Caco-2 (cell line): Measurements from ENCODE around the gene RFPL1. TPM values are rescaled to one million over a fixed set of nuclear protein-coding genes. Genes with fewer than 3 reads are reported as not detected.

ENCODE experiments used
- BruUV-seq: library from RNA; stranded (reverse); fragments of 400-500 nt; replicated peaks from 2 replicates; lab custom pipeline; 2021; lab: Mats Ljungman, UMichigan
- CTCF ChIA-PET: fragments of 300-600 bp; sonication (Branson Sonifier 250); formaldehyde crosslinking; loops from one replicate; lab custom pipeline; 2022; ENCODE audit warnings: antibody characterized with exemption; lab: Charles Lee
- POLR2A ChIA-PET: fragments of 300-600 bp; sonication (Branson Sonifier 250); formaldehyde crosslinking; loops from one replicate; lab custom pipeline; 2022; ENCODE audit warnings: antibody characterized with exemption; lab: Charles Lee
- DNase-seq, 2 experiments: peaks; one replicate each; pipeline versions ENCODE4 v3.0.0 to v3.0.0-alpha.2; 2020 to 2022
- H3K27me3 ChIP-seq: replicated peaks from 2 replicates; pipeline ENCODE4 v1.6.0; 2011; ENCODE audit warnings: low read length; ENCODE audit not compliant: control insufficient read depth, insufficient read depth
- H3K36me3 ChIP-seq: 2 replicates; pipeline ENCODE4 v1.5.1; 2011; ENCODE audit warnings: low read length; ENCODE audit not compliant: control insufficient read depth, insufficient read depth
- H3K4me1 ChIP-seq: fragments of 250-450 bp; sonication (Bioruptor Pico); 2 replicates; pipeline ENCODE4 v1.5.1; 2020; ENCODE audit warnings: mild to moderate bottlenecking
- H3K4me3 ChIP-seq: 2 replicates; pipeline ENCODE4 v1.5.1; 2011; ENCODE audit warnings: low read depth, mild to moderate bottlenecking, control low read depth, low read length
- H3K9me3 ChIP-seq: fragments of 250-450 bp; sonication (Bioruptor Pico); 2 replicates; pipeline ENCODE4 v1.5.1; 2020; ENCODE audit warnings: mild to moderate bottlenecking, moderate library complexity
- H3K27ac Mint-ChIP-seq: one replicate; pipeline ENCODE4 v1.8.0; 2022; ENCODE audit warnings: mixed read lengths; ENCODE audit not compliant: unreplicated experiment
- H3K27me3 Mint-ChIP-seq: one replicate; pipeline ENCODE4 v1.8.0; 2022; ENCODE audit warnings: mixed read lengths; ENCODE audit not compliant: insufficient read depth, unreplicated experiment
- H3K36me3 Mint-ChIP-seq: one replicate; pipeline ENCODE4 v1.8.0; 2022; ENCODE audit warnings: mild to moderate bottlenecking, mixed read lengths; ENCODE audit not compliant: insufficient read depth, unreplicated experiment
- H3K4me1 Mint-ChIP-seq: one replicate; pipeline ENCODE4 v1.8.0; 2022; ENCODE audit warnings: low read depth, mixed read lengths; ENCODE audit not compliant: unreplicated experiment
- H3K4me3 Mint-ChIP-seq: one replicate; pipeline ENCODE4 v1.8.0; 2022; ENCODE audit warnings: mild to moderate bottlenecking, moderate library complexity, mixed read lengths; ENCODE audit not compliant: unreplicated experiment
- H3K9me3 Mint-ChIP-seq: one replicate; pipeline ENCODE4 v1.8.0; 2022; ENCODE audit warnings: mixed read lengths; ENCODE audit not compliant: unreplicated experiment
- CTCF ChIP-seq, 2 experiments: fragments of 200-600 bp in 1 of 2; IDR thresholded peaks; 1 replicate in 1 of 2; 2 replicates in 1 of 2; pipeline versions ENCODE4 v1.5.1 to v1.8.0; 2011 to 2022; ENCODE audit warnings: antibody characterized with exemption in 1 of 2, control low read depth in 1 of 2, inconsistent platforms in 1 of 2, low read depth in 1 of 2, low read length in 1 of 2, mild to moderate bottlenecking in 1 of 2, moderate library complexity in 1 of 2; ENCODE audit not compliant: insufficient read depth in 1 of 2, severe bottlenecking in 1 of 2, unreplicated experiment in 1 of 2
- intact Hi-C: fragments of 100-400 bp; cut with micrococcal nuclease; formaldehyde crosslinking; loops from one replicate; pipeline ENCODE4 v1.10.0; 2022; ENCODE audit not compliant: unreplicated experiment
- total RNA-seq: library from RNA; stranded (reverse); gene quantifications from 2 replicates; pipeline ENCODE4 v1.2.3, GENCODE V29; 2022

The RFPL1 gene
- total RNA-seq, 1 experiment from 2014 or later: not detected

- POLR2A ChIA-PET: no interaction called here
- Histone ChIP-seq H3K9me3 (no peaks in the 10 kb centered on the region), H3K4me3 (no peak overlapping the region), H3K4me1 (peaks cover 11% of the 10 kb centered on the region), H3K36me3 (no peaks in the 10 kb centered on the region), H3K27me3 (no peaks in the 10 kb centered on the region)
- H3K4me3 Mint-ChIP-seq: no peak overlapping the region
- H3K4me1 Mint-ChIP-seq: peaks cover 16% of the 10 kb centered on the region
- intact Hi-C loops: no loop called here
- H3K9me3 Mint-ChIP-seq: no peaks in the 10 kb centered on the region
- no TSS peak for BruUV-seq
- CTCF ChIA-PET: no interaction called here
- no peaks in the 10 kb centered on the region for H3K36me3 Mint-ChIP-seq
- no peak for DNase-seq
- H3K27me3 Mint-ChIP-seq: no peaks in the 10 kb centered on the region
- H3K27ac Mint-ChIP-seq: no peak overlapping the region
- TF ChIP-seq CTCF (IDR thresholded peaks at IDR 0.05; ENCODE audit: insufficient read depth in 1 of 2, low read depth in 1 of 2, low read length in 1 of 2, severe bottlenecking in 1 of 2, unreplicated experiment in 1 of 2): no peak
Measured at GRCh38 chr22:29445508-29445907, 7.1 kb downstream of the RFPL1 start.

- H3K4me3 Mint-ChIP-seq: no peak overlapping the region
- H3K36me3 ChIP-seq: no peaks in the 10 kb centered on the region
- no peaks in the 10 kb centered on the region for H3K27me3 ChIP-seq
- peaks cover 11% of the 10 kb centered on the region for H3K4me1 ChIP-seq
- no peak overlapping the region for H3K4me3 ChIP-seq
- TF ChIP-seq CTCF (IDR thresholded peaks at IDR 0.05; ENCODE audit: insufficient read depth in 1 of 2, low read depth in 1 of 2, low read length in 1 of 2, severe bottlenecking in 1 of 2, unreplicated experiment in 1 of 2): no peak
- H3K36me3 Mint-ChIP-seq: no peaks in the 10 kb centered on the region
- no peaks in the 10 kb centered on the region for H3K27me3 Mint-ChIP-seq
- ChIA-PET POLR2A (no interaction called here), CTCF (no interaction called here)
- H3K9me3 ChIP-seq: no peaks in the 10 kb centered on the region
- intact Hi-C loops: no loop called here
- no TSS peak for BruUV-seq
- no peaks in the 10 kb centered on the region for H3K9me3 Mint-ChIP-seq
- no peak overlapping the region for H3K27ac Mint-ChIP-seq
- H3K4me1 Mint-ChIP-seq: peaks cover 15% of the 10 kb centered on the region
- no peak for DNase-seq
Measured at GRCh38 chr22:29447906-29448305, 9.5 kb downstream of the RFPL1 start.

- Histone ChIP-seq H3K27me3 (no peaks in the 10 kb centered on the region), H3K9me3 (no peaks in the 10 kb centered on the region), H3K36me3 (no peaks in the 10 kb centered on the region), H3K4me3 (no peak overlapping the region), H3K4me1 (no peaks in the 10 kb centered on the region)
- Mint-ChIP-seq H3K36me3 (no peaks in the 10 kb centered on the region), H3K27me3 (no peaks in the 10 kb centered on the region), H3K4me1 (peaks cover under 1% of the 10 kb centered on the region), H3K4me3 (no peak overlapping the region), H3K27ac (no peak overlapping the region), H3K9me3 (no peaks in the 10 kb centered on the region)
- ChIA-PET CTCF (no interaction called here), POLR2A (no interaction called here)
- intact Hi-C loops: no loop called here
- no TSS peak for BruUV-seq
- no peak for TF ChIP-seq CTCF (IDR thresholded peaks at IDR 0.05; ENCODE audit: insufficient read depth in 1 of 2, low read depth in 1 of 2, low read length in 1 of 2, severe bottlenecking in 1 of 2, unreplicated experiment in 1 of 2)
- no peak for DNase-seq
Measured at GRCh38 chr22:29449296-29449875, 11.0 kb downstream of the RFPL1 start.
